GM12891 (cell line): Measurements from ENCODE around the gene STK39.

Experiments
- DNase-seq: peaks from one replicate; pipeline ENCODE4 v3.0.0; 2011; ENCODE audit warnings: low spot score; ENCODE audit not compliant: insufficient read length
- FAIRE-seq: peaks from 2 replicates; lab custom pipeline; 2011; peaks lifted over from hg19 to GRCh38; lab: Jason Lieb, UNC
- PAX5 ChIP-seq: IDR thresholded peaks from 2 replicates; pipeline ENCODE4 v1.6.1; 2011; ENCODE audit warnings: low read length, moderate library complexity, mild to moderate bottlenecking; ENCODE audit not compliant: insufficient read depth, severe bottlenecking
- POLR2A ChIP-seq: IDR thresholded peaks from 2 replicates; pipeline ENCODE4 v1.6.1; 2011; ENCODE audit warnings: low read depth, low read length, control low read depth
- POLR2AphosphoS5 ChIP-seq: IDR thresholded peaks from 2 replicates; pipeline ENCODE4 v1.6.1; 2011; ENCODE audit warnings: low read depth, low read length, control low read depth
- POU2F2 ChIP-seq: IDR thresholded peaks from 2 replicates; pipeline ENCODE4 v1.6.1; 2011; ENCODE audit warnings: low read depth, mild to moderate bottlenecking, control low read depth, low read length, moderate library complexity
- SPI1 ChIP-seq: IDR thresholded peaks from 2 replicates; pipeline ENCODE4 v1.6.1; 2011; ENCODE audit warnings: low read depth, low read length, control low read depth
- TAF1 ChIP-seq: IDR thresholded peaks from 2 replicates; pipeline ENCODE4 v1.6.1; 2011; ENCODE audit warnings: low read depth, low read length, control low read depth

Gene STK39

GRCh38 chr2:168243061-168243460, 4.3 kb downstream of the STK39 start:
- FAIRE-seq (no peak), DNase-seq (no peak)
- TF ChIP-seq POU2F2, result no peak
- no peak for TF ChIP-seq POLR2A
- no peak for TF ChIP-seq TAF1
- TF ChIP-seq POLR2AphosphoS5, result no peak

GRCh38 chr2:168241746-168242145, 5.6 kb downstream of the STK39 start:
- FAIRE-seq (no peak), DNase-seq (no peak)
- TF ChIP-seq POU2F2 (no peak), POLR2AphosphoS5 (no peak), SPI1 (no peak), POLR2A (no peak), TAF1 (no peak), PAX5 (no peak)

GRCh38 chr2:168241208-168241607, 6.2 kb downstream of the STK39 start:
- TF ChIP-seq POLR2A (no peak), POU2F2 (no peak), POLR2AphosphoS5 (no peak), SPI1 (no peak), TAF1 (no peak), PAX5 (no peak)
- FAIRE-seq, result no peak

GRCh38 chr2:168239281-168239680, 8.1 kb downstream of the STK39 start:
- no peak for TF ChIP-seq TAF1
- TF ChIP-seq POLR2A, result no peak
- no peak for TF ChIP-seq POLR2AphosphoS5
- no peak for TF ChIP-seq POU2F2
- TF ChIP-seq PAX5, result no peak
- no peak for TF ChIP-seq SPI1
- DNase-seq, result no peak
- FAIRE-seq, result no peak

More at GRCh38 chr2:168241208-168241607, 6.2 kb downstream of the STK39 start:
- DNase-seq, result no peak

- no peak for FAIRE-seq
- no peak for DNase-seq
Observed at GRCh38 chr2:168237741-168238140, 9.7 kb downstream of the STK39 start.

GRCh38 chr2:168234407-168235085, 12.8 kb downstream of the STK39 start:
- DNase-seq (no peak), FAIRE-seq (no peak)
- TF ChIP-seq POU2F2 (no peak), PAX5 (no peak), SPI1 (no peak), TAF1 (no peak), POLR2AphosphoS5 (no peak), POLR2A (no peak)

More at GRCh38 chr2:168237741-168238140, 9.7 kb downstream of the STK39 start:
- TF ChIP-seq TAF1 (no peak), PAX5 (no peak), POLR2A (no peak), POU2F2 (no peak), POLR2AphosphoS5 (no peak), SPI1 (no peak)

- no peak for FAIRE-seq
- TF ChIP-seq SPI1, result no peak
- TF ChIP-seq TAF1, result no peak
- no peak for TF ChIP-seq POU2F2
- DNase-seq, result no peak
Observed at GRCh38 chr2:168233726-168234406, 13.5 kb downstream of the STK39 start.

GRCh38 chr2:168233166-168233565, 14.2 kb downstream of the STK39 start:
- no peak for TF ChIP-seq POU2F2
- TF ChIP-seq TAF1, result no peak
- DNase-seq (no peak), FAIRE-seq (no peak)

- FAIRE-seq, result no peak
- TF ChIP-seq POLR2A, result no peak
- DNase-seq, result no peak
Observed at GRCh38 chr2:168231609-168232241, 15.7 kb downstream of the STK39 start.

- no peak for DNase-seq
- no peak for TF ChIP-seq POU2F2
- TF ChIP-seq TAF1, result no peak
- no peak for TF ChIP-seq POLR2AphosphoS5
- no peak for TF ChIP-seq PAX5
- TF ChIP-seq SPI1, result no peak
- TF ChIP-seq POLR2A, result no peak
- FAIRE-seq, result no peak
Observed at GRCh38 chr2:168230389-168230788, 17.0 kb downstream of the STK39 start.

- FAIRE-seq (no peak), DNase-seq (no peak)
- TF ChIP-seq SPI1 (no peak), TAF1 (no peak), PAX5 (no peak), POU2F2 (no peak), POLR2AphosphoS5 (no peak)
Observed at GRCh38 chr2:168224346-168224745, 23.0 kb downstream of the STK39 start.
